HEK293 (cell line): ENCODE results near the gene SPARC.
"Not testable (repeated sequence)": the region's sequence is repeated elsewhere in the genome, so short reads cannot be mapped to it uniquely, and the experiment has no call there.

ENCODE experiments used
- CTCF ChIA-PET: fragments of 350-600 bp; formaldehyde crosslinking; extraction: SDS; loops from one replicate; lab custom pipeline; 2021; ENCODE audit warnings: antibody characterized with exemption; lab: Yijun Ruan, JAX
- POLR2A ChIA-PET: fragments of 300-600 bp; formaldehyde crosslinking; extraction: SDS; loops from one replicate; lab custom pipeline; 2020; ENCODE audit warnings: antibody characterized with exemption, inconsistent platforms; lab: Yijun Ruan, JAX
- H3K27ac ChIP-seq: fragments of 200-500 bp; sonication (Bioruptor generic); 2 replicates; pipeline ENCODE4 v1.5.1; 2014; ENCODE audit warnings: low read depth, low read length, control low read depth, inconsistent platforms; ENCODE audit errors: extremely low read depth
- H3K36me3 ChIP-seq, 2 experiments: fragments of 200-500 bp in 1 of 2; sonication (Bioruptor generic) in 1 of 2; 1 replicate in 1 of 2; 2 replicates in 1 of 2; pipeline ENCODE4 v1.5.1; 2014 to 2017; ENCODE audit warnings: inconsistent platforms in 2 of 2, low read length in 2 of 2; ENCODE audit not compliant: control insufficient read depth in 2 of 2, insufficient read depth in 1 of 2
- H3K4me1 ChIP-seq: fragments of 200-500 bp; sonication (Bioruptor generic); 2 replicates; pipeline ENCODE4 v1.5.1; 2014; ENCODE audit warnings: mild to moderate bottlenecking, low read length, inconsistent platforms; ENCODE audit not compliant: control insufficient read depth, insufficient read depth
- H3K4me3 ChIP-seq: 2 replicates; pipeline ENCODE4 v1.5.1; 2011; ENCODE audit warnings: low read depth, mild to moderate bottlenecking, control low read depth, low read length, moderate library complexity
- H3K9me3 ChIP-seq: fragments of 200-500 bp; sonication (Bioruptor generic); 2 replicates; pipeline ENCODE4 v1.5.1; 2014; ENCODE audit warnings: low read depth, low read length, inconsistent platforms; ENCODE audit not compliant: control insufficient read depth, insufficient read depth
- GLIS2 ChIP-seq: fragments of 450-650 bp; formaldehyde crosslinking; IDR thresholded peaks from 2 replicates; pipeline ENCODE4 v1.5.1; 2016; ENCODE audit warnings: missing biosample characterization, missing genetic modification characterization
- HOXA7 ChIP-seq: sonication (generic); formaldehyde crosslinking; IDR thresholded peaks from 2 replicates; pipeline ENCODE4 v1.8.1; 2022; ENCODE audit warnings: missing genetic modification reagents, borderline replicate concordance
- KLF1 ChIP-seq: fragments of 450-650 bp; formaldehyde crosslinking; IDR thresholded peaks from 2 replicates; pipeline ENCODE4 v1.5.1; 2016; ENCODE audit warnings: missing biosample characterization, missing genetic modification characterization
- OSR2 ChIP-seq: fragments of 450-650 bp; formaldehyde crosslinking; IDR thresholded peaks from 2 replicates; pipeline ENCODE4 v1.5.1; 2016; ENCODE audit warnings: missing biosample characterization, missing genetic modification characterization
- REPIN1 ChIP-seq: fragments of 450-650 bp; formaldehyde crosslinking; IDR thresholded peaks from 2 replicates; pipeline ENCODE4 v1.5.1; 2017; ENCODE audit warnings: missing biosample characterization, missing genetic modification characterization, low read depth
- SP7 ChIP-seq: fragments of 450-650 bp; formaldehyde crosslinking; IDR thresholded peaks from 2 replicates; pipeline ENCODE4 v1.5.1; 2016; ENCODE audit warnings: missing biosample characterization, missing genetic modification characterization
- ZBTB20 ChIP-seq: fragments of 450-650 bp; formaldehyde crosslinking; IDR thresholded peaks from 2 replicates; pipeline ENCODE4 v1.5.1; 2016; ENCODE audit warnings: missing biosample characterization, missing genetic modification characterization
- ZBTB21 ChIP-seq: fragments of 450-650 bp; formaldehyde crosslinking; IDR thresholded peaks from 2 replicates; pipeline ENCODE4 v1.5.1; 2017; ENCODE audit warnings: missing biosample characterization, missing genetic modification characterization
- ZBTB8A ChIP-seq: fragments of 450-650 bp; formaldehyde crosslinking; IDR thresholded peaks from 2 replicates; pipeline ENCODE4 v1.5.1; 2016; ENCODE audit warnings: missing biosample characterization, missing genetic modification characterization
- ZNF202 ChIP-seq: fragments of 450-650 bp; formaldehyde crosslinking; IDR thresholded peaks from 2 replicates; pipeline ENCODE4 v1.5.1; 2016; ENCODE audit warnings: missing biosample characterization, missing genetic modification characterization, borderline replicate concordance
- ZNF394 ChIP-seq: fragments of 450-650 bp; formaldehyde crosslinking; IDR thresholded peaks from 2 replicates; pipeline ENCODE4 v1.5.1; 2016; ENCODE audit warnings: missing biosample characterization, missing genetic modification characterization, mild to moderate bottlenecking, moderate library complexity, borderline replicate concordance
- ZNF433 ChIP-seq: fragments of 450-650 bp; formaldehyde crosslinking; IDR thresholded peaks from 2 replicates; pipeline ENCODE4 v1.5.1; 2016; ENCODE audit warnings: missing biosample characterization, missing genetic modification characterization, low read depth
- ZNF571 ChIP-seq: fragments of 450-650 bp; formaldehyde crosslinking; IDR thresholded peaks from 2 replicates; pipeline ENCODE4 v1.5.0; 2017; ENCODE audit warnings: missing biosample characterization, missing genetic modification characterization
- ZNF596 ChIP-seq: fragments of 450-650 bp; IDR thresholded peaks from 2 replicates; pipeline ENCODE4 v1.5.0; 2018; ENCODE audit warnings: missing biosample characterization, mild to moderate bottlenecking, missing genetic modification characterization, moderate library complexity
- TF ChIP-seq, protein P1 (sequence below): fragments of 450-650 bp; formaldehyde crosslinking; IDR thresholded peaks from 2 replicates; pipeline ENCODE4 v1.5.1; 2016; ENCODE audit warnings: missing biosample characterization, missing genetic modification characterization
- TF ChIP-seq, protein P2 (sequence below): fragments of 450-650 bp; formaldehyde crosslinking; conservative IDR thresholded peaks from 2 replicates; pipeline ENCODE4 v1.5.1; 2016; ENCODE audit warnings: low read depth, missing biosample characterization, missing genetic modification characterization
- TF ChIP-seq, protein P3 (sequence below): fragments of 450-650 bp; formaldehyde crosslinking; IDR thresholded peaks from 2 replicates; pipeline ENCODE4 v1.5.1; 2017; ENCODE audit warnings: missing biosample characterization, missing genetic modification characterization
- TF ChIP-seq, protein P4 (sequence below): fragments of 450-650 bp; formaldehyde crosslinking; IDR thresholded peaks from 2 replicates; pipeline ENCODE4 v1.5.1; 2017; ENCODE audit warnings: missing biosample characterization, missing genetic modification characterization

SPARC gene

DNA sequence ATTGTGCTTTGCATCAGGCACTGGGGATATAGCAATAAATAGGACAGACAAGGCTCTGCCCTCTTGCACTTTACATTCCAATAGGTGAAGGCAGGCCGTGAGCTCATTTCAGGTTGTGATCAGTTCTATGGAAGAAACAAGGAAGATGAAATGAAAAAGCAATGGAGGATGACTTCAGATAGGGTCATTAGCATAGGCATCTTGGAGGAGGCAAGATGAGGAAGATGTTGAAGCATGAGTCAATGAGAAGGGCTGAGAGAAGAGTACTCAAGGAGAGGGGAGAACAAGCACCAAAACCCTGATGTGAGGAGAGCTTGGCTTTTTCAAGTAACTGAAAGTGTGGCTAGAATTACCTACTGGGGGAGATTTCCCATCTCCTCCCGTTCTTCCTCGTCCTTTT is 5.0 kb upstream of the SPARC start (continued):
- TF ChIP-seq ZNF394 (tag by site-specific recombination) (no peak), ZNF596 (tag by site-specific recombination) (no peak), KLF1 (no peak), ZNF433 (tag by site-specific recombination) (no peak), ZNF571 (tag by site-specific recombination) (no peak), ZBTB21 (no peak), ZBTB8A (tag by site-specific recombination) (no peak)
- TF ChIP-seq, protein P1, sequence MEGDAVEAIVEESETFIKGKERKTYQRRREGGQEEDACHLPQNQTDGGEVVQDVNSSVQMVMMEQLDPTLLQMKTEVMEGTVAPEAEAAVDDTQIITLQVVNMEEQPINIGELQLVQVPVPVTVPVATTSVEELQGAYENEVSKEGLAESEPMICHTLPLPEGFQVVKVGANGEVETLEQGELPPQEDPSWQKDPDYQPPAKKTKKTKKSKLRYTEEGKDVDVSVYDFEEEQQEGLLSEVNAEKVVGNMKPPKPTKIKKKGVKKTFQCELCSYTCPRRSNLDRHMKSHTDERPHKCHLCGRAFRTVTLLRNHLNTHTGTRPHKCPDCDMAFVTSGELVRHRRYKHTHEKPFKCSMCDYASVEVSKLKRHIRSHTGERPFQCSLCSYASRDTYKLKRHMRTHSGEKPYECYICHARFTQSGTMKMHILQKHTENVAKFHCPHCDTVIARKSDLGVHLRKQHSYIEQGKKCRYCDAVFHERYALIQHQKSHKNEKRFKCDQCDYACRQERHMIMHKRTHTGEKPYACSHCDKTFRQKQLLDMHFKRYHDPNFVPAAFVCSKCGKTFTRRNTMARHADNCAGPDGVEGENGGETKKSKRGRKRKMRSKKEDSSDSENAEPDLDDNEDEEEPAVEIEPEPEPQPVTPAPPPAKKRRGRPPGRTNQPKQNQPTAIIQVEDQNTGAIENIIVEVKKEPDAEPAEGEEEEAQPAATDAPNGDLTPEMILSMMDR (tag by site-specific recombination), result no peak
- TF ChIP-seq, all 188 proteins: peak for 0

DNA sequence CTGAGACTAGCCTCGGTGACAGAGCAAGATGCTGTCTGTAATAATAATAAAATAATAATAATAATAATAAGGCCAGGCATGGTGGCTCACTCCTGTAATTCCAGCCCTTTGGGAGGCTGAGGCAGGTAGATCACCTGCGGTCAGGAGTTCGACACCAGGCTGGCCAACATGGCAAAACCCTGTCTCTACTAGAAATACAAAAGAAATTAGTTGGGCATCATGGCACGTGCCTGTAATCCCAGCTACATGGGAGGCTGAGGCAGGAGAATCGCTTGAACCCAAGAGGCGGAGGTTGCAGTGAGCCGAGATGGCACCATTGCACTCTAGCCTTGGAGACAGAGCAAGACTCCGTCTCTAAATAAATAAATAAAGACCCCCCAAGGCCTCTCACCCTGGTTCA is 2.9 kb upstream of the SPARC start:
- H3K36me3 ChIP-seq, H3K4me1 ChIP-seq, H3K27ac ChIP-seq, H3K4me3 ChIP-seq, POLR2A ChIA-PET, H3K9me3 ChIP-seq: not testable (repeated sequence)
- CTCF ChIA-PET, result interaction anchor here (2.3 kb wide), 1 partner anchor 50 kb away, joined by 10 read pairs; no protein-coding TSS in a partner anchor

DNA sequence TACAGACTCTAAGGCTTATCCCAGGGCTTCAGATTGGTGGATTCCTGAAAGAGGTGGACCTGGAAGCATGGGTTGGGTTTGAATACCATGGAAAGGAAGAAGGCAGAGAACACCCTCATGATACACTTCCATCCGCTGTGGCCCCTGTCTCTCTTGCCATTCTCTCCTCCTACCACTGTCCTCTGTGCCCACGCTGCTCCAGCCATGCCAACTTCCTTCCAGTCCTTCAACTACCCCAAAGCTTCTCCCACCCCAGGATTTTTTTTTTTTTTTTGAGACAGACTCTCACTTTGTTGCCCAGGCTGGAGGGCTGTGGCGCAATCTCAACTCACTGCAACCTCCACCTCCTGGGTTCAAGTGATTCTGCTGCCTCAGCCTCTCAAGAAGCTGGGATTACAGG is 1.7 kb upstream of the SPARC start:
- Histone ChIP-seq H3K9me3 (no peaks in the 10 kb centered on the region), H3K27ac (no peak overlapping the region), H3K4me3 (no peak overlapping the region), H3K4me1 (peaks cover 10% of the 10 kb centered on the region; the same call in 1 of the 2 replicates), H3K36me3 (peaks cover 0 to 3% of the 10 kb centered on the region in 2 experiments; a peak in 1 of 3 replicates)
- CTCF ChIA-PET, result interaction anchor here (1.3 kb wide), 1 partner anchor 53 kb away, joined by 3 read pairs; no protein-coding TSS in a partner anchor
- TF ChIP-seq OSR2 (tag by site-specific recombination), result no peak
- POLR2A ChIA-PET, result interaction anchor here (2.9 kb wide), 1 partner anchor 9 kb away, joined by 33 read pairs; no protein-coding TSS in a partner anchor

DNA sequence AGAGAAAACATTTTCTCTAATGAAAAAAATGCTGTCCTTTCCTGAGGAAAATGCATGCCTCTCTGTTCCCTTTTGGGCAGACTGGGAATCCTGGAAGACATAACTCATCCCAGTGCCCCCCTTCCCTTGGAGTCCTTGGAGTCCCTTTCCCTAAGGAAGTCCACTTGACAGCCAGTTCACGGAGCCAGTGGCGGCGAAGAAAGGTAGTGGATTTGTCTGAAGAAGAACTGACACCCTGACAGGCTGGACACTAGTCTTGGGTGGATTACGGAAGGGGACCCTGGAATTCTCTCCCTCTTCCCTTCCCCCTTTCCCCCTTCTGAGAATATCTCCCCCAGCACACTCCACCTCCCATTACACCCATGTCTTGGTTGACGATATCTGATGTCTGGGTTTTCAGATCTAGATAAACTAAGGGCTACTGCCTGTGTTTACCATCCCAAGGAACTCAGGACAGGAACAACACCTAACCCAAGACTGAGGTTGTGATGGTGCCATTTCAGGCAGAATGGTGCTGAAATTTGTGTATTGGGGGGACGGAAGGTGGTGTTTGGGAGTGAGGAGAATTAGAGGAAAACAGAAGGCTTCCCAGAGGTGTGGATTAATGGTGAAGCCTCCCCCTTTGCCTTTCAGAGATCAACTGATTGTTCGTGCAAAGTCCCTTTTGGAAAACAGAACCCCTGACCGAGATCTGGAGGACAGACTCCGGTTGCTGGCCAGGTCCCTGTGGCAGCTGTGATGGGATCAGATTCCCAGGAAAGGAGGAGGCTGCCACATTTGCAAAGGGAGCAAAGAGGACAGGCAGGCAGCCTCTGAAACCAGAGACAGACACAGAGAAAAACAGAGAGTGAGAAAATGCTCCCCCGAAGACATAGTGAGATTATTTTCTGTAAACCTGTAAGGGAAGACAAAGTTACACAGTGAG is 704 bp downstream of the SPARC start:
- ChIA-PET POLR2A (interaction anchor here (0.5 to 2.9 kb wide), 12 partner anchors 11 to 85 kb away, joined by 3 to 33 read pairs (median 4); partner anchors contain the start of genes ATOX1 and G3BP1), CTCF (interaction anchor here (0.9 to 2.2 kb wide), 4 partner anchors 13 to 32 kb away, joined by 4 to 8 read pairs (median 8); no protein-coding TSS in a partner anchor)
- no peak overlapping the region; the same call in 1 of the 2 replicates for H3K27ac ChIP-seq
- peaks cover 6% of the 10 kb centered on the region; the same call in 1 of the 2 replicates for H3K4me1 ChIP-seq
- TF ChIP-seq, protein P2, sequence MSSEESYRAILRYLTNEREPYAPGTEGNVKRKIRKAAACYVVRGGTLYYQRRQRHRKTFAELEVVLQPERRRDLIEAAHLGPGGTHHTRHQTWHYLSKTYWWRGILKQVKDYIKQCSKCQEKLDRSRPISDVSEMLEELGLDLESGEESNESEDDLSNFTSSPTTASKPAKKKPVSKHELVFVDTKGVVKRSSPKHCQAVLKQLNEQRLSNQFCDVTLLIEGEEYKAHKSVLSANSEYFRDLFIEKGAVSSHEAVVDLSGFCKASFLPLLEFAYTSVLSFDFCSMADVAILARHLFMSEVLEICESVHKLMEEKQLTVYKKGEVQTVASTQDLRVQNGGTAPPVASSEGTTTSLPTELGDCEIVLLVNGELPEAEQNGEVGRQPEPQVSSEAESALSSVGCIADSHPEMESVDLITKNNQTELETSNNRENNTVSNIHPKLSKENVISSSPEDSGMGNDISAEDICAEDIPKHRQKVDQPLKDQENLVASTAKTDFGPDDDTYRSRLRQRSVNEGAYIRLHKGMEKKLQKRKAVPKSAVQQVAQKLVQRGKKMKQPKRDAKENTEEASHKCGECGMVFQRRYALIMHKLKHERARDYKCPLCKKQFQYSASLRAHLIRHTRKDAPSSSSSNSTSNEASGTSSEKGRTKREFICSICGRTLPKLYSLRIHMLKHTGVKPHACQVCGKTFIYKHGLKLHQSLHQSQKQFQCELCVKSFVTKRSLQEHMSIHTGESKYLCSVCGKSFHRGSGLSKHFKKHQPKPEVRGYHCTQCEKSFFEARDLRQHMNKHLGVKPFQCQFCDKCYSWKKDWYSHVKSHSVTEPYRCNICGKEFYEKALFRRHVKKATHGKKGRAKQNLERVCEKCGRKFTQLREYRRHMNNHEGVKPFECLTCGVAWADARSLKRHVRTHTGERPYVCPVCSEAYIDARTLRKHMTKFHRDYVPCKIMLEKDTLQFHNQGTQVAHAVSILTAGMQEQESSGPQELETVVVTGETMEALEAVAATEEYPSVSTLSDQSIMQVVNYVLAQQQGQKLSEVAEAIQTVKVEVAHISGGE (tag by site-specific recombination), result no peak
- TF ChIP-seq, protein P3, sequence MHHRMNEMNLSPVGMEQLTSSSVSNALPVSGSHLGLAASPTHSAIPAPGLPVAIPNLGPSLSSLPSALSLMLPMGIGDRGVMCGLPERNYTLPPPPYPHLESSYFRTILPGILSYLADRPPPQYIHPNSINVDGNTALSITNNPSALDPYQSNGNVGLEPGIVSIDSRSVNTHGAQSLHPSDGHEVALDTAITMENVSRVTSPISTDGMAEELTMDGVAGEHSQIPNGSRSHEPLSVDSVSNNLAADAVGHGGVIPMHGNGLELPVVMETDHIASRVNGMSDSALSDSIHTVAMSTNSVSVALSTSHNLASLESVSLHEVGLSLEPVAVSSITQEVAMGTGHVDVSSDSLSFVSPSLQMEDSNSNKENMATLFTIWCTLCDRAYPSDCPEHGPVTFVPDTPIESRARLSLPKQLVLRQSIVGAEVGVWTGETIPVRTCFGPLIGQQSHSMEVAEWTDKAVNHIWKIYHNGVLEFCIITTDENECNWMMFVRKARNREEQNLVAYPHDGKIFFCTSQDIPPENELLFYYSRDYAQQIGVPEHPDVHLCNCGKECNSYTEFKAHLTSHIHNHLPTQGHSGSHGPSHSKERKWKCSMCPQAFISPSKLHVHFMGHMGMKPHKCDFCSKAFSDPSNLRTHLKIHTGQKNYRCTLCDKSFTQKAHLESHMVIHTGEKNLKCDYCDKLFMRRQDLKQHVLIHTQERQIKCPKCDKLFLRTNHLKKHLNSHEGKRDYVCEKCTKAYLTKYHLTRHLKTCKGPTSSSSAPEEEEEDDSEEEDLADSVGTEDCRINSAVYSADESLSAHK, result no peak
- TF ChIP-seq REPIN1 (no peak), GLIS2 (tag by site-specific recombination) (no peak), ZBTB20 (tag by site-specific recombination) (no peak), HOXA7 (CRISPR knock-in tag) (no peak), ZNF202 (tag by site-specific recombination) (no peak), SP7 (no peak)
- TF ChIP-seq, protein P4, sequence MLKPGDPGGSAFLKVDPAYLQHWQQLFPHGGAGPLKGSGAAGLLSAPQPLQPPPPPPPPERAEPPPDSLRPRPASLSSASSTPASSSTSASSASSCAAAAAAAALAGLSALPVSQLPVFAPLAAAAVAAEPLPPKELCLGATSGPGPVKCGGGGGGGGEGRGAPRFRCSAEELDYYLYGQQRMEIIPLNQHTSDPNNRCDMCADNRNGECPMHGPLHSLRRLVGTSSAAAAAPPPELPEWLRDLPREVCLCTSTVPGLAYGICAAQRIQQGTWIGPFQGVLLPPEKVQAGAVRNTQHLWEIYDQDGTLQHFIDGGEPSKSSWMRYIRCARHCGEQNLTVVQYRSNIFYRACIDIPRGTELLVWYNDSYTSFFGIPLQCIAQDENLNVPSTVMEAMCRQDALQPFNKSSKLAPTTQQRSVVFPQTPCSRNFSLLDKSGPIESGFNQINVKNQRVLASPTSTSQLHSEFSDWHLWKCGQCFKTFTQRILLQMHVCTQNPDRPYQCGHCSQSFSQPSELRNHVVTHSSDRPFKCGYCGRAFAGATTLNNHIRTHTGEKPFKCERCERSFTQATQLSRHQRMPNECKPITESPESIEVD (tag by site-specific recombination), result no peak
- H3K4me3 ChIP-seq, result peak overlapping the region; percentile 67
- H3K36me3 ChIP-seq, result peaks cover 0 to 11% of the 10 kb centered on the region in 2 experiments; a peak in 1 of 3 replicates
- no peaks in the 10 kb centered on the region for H3K9me3 ChIP-seq
